OCI-LY7 (cell line): Measurements from ENCODE around the gene UCK2. TPM values are rescaled to one million over a fixed set of nuclear protein-coding genes. Genes with fewer than 3 reads are reported as not detected.

Experiments used
- BruUV-seq: library from RNA; stranded (reverse); fragments of 400-500 nt; replicated peaks from 2 replicates; lab custom pipeline; 2021; lab: Mats Ljungman, UMichigan
- CTCF ChIA-PET: fragments of 300-600 bp; sonication (Branson Sonifier 250); formaldehyde crosslinking; loops from one replicate; lab custom pipeline; 2022; ENCODE audit warnings: antibody characterized with exemption; ENCODE audit not compliant: unreplicated experiment; lab: Charles Lee
- POLR2A ChIA-PET: fragments of 300-600 bp; sonication (Branson Sonifier 250); formaldehyde crosslinking; loops from one replicate; lab custom pipeline; 2022; ENCODE audit warnings: antibody characterized with exemption; lab: Charles Lee
- DNase-seq: peaks from one replicate; pipeline ENCODE4 v3.0.0-alpha.2; 2015; ENCODE audit warnings: low spot score
- H2AFZ ChIP-seq: fragments of 200-600 bp; sonication (generic), shearing (Covaris generic); 2 replicates; pipeline ENCODE4 v1.6.1; 2014; ENCODE audit warnings: mild to moderate bottlenecking, antibody characterized with exemption, low read length, moderate library complexity
- H3K27ac ChIP-seq: fragments of 200-600 bp; sonication (generic); 2 replicates; pipeline ENCODE4 v1.5.1; 2014; ENCODE audit warnings: mixed run types, low read depth, mild to moderate bottlenecking, moderate library complexity, low read length, inconsistent platforms; ENCODE audit not compliant: poor library complexity, severe bottlenecking
- H3K36me3 ChIP-seq: fragments of 200-600 bp; sonication (generic); 2 replicates; pipeline ENCODE4 v1.6.1; 2014; ENCODE audit warnings: mild to moderate bottlenecking, antibody characterized with exemption, low read length, moderate library complexity, mixed read lengths; ENCODE audit not compliant: insufficient read depth
- H3K4me1 ChIP-seq: fragments of 200-600 bp; sonication (generic); 2 replicates; pipeline ENCODE4 v1.5.1; 2014; ENCODE audit warnings: mild to moderate bottlenecking, low read length; ENCODE audit not compliant: insufficient read depth, poor library complexity, severe bottlenecking
- H3K4me2 ChIP-seq: fragments of 200-600 bp; sonication (generic); 2 replicates; pipeline ENCODE4 v1.6.1; 2014; ENCODE audit warnings: mild to moderate bottlenecking, low read length
- H3K4me3 ChIP-seq: fragments of 200-600 bp; sonication (generic); 2 replicates; pipeline ENCODE4 v1.5.1; 2014; ENCODE audit warnings: mild to moderate bottlenecking, low read depth, low read length; ENCODE audit not compliant: poor library complexity, severe bottlenecking
- H3K79me2 ChIP-seq: fragments of 200-600 bp; sonication (generic); 2 replicates; pipeline ENCODE4 v1.6.1; 2016; ENCODE audit warnings: low read depth, mild to moderate bottlenecking, low read length, moderate library complexity, mixed read lengths; ENCODE audit not compliant: insufficient read depth
- H3K9me2 ChIP-seq: fragments of 200-600 bp; sonication (generic); 2 replicates; pipeline ENCODE4 v1.6.1; 2016; ENCODE audit warnings: mild to moderate bottlenecking, low read length, mixed read lengths; ENCODE audit not compliant: insufficient read depth
- H3K9me3 ChIP-seq: fragments of 200-600 bp; sonication (generic); 2 replicates; pipeline ENCODE4 v1.6.1; 2014; ENCODE audit warnings: mild to moderate bottlenecking, mixed run types, low read length, mixed read lengths
- H4K20me1 ChIP-seq: fragments of 200-600 bp; sonication (generic); 2 replicates; pipeline ENCODE4 v1.6.1; 2014; ENCODE audit warnings: mild to moderate bottlenecking, antibody characterized with exemption, low read length, moderate library complexity, mixed read lengths; ENCODE audit not compliant: insufficient read depth
- EZH2phosphoT487 ChIP-seq: fragments of 200-600 bp; sonication (generic); IDR thresholded peaks from 2 replicates; pipeline ENCODE4 v1.6.1; 2018; ENCODE audit warnings: low read depth, borderline replicate concordance, mild to moderate bottlenecking, mixed run types, antibody characterized with exemption, low read length, moderate library complexity, mixed read lengths
- intact Hi-C: fragments of 100-400 bp; cut with micrococcal nuclease; formaldehyde crosslinking; loops from one replicate; pipeline ENCODE4 v1.10.0; 2022; ENCODE audit not compliant: unreplicated experiment
- total RNA-seq, 2 experiments: library from RNA; depleted of rRNA in 1 of 2; stranded (reverse); fragments of >200 nt in 1 of 2; shearing (Covaris generic) in 1 of 2; gene quantifications; 2 replicates each; pipeline ENCODE4 v1.2.3, GENCODE V29; 2014 to 2022
- TF ChIP-seq, protein P1 (sequence below): fragments of 200-600 bp; sonication (generic); conservative IDR thresholded peaks from 2 replicates; pipeline ENCODE4 v1.5.1; 2014; ENCODE audit warnings: mild to moderate bottlenecking, antibody characterized with exemption, low read length, moderate library complexity, mixed read lengths

UCK2 gene
- total RNA-seq, 2 experiments from 2014 or later: 66.0 to 75.8 TPM

DNA sequence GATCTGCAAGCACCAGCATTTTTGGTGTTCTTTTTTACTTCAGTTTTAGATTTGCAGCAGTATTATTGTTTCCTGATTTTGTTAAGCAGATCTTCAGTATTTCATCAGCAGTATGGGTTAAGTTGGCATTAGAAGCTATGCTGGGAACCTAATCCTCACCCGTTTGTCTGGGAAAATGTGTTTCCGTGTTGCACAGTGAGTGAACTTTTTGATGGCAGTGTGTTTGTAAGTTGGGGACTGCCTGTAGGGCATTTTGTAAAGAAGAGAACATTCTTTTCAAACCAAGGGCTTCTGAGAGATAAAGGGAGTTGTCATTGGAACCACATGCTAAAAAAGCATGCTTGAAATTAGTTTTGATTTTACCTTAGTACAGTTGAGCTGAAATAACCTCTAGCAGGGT, 35.9 kb downstream of the UCK2 start:
- no peak overlapping the region for H2AFZ ChIP-seq
- DNase-seq: no peak
- no peaks in the 10 kb centered on the region for H3K9me3 ChIP-seq
- H4K20me1 ChIP-seq: peaks cover 5% of the 10 kb centered on the region
- H3K79me2 ChIP-seq: peaks cover 41% of the 10 kb centered on the region; the same call in 1 of the 2 replicates
- no peaks in the 10 kb centered on the region for H3K9me2 ChIP-seq
- H3K4me2 ChIP-seq: no peak overlapping the region
- no peak overlapping the region for H3K27ac ChIP-seq
- TF ChIP-seq, protein P1, sequence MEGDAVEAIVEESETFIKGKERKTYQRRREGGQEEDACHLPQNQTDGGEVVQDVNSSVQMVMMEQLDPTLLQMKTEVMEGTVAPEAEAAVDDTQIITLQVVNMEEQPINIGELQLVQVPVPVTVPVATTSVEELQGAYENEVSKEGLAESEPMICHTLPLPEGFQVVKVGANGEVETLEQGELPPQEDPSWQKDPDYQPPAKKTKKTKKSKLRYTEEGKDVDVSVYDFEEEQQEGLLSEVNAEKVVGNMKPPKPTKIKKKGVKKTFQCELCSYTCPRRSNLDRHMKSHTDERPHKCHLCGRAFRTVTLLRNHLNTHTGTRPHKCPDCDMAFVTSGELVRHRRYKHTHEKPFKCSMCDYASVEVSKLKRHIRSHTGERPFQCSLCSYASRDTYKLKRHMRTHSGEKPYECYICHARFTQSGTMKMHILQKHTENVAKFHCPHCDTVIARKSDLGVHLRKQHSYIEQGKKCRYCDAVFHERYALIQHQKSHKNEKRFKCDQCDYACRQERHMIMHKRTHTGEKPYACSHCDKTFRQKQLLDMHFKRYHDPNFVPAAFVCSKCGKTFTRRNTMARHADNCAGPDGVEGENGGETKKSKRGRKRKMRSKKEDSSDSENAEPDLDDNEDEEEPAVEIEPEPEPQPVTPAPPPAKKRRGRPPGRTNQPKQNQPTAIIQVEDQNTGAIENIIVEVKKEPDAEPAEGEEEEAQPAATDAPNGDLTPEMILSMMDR: no peak
- no peak for TF ChIP-seq EZH2phosphoT487
- no peak overlapping the region for H3K4me3 ChIP-seq
- ChIA-PET POLR2A (interaction anchor here (0.8 to 1.0 kb wide), 2 partner anchors 10 to 43 kb away, joined by 3 read pairs; no protein-coding TSS in a partner anchor), CTCF (no interaction called here)
- no TSS peak for BruUV-seq
- intact Hi-C loops: no loop called here
- H3K4me1 ChIP-seq: peaks cover 6% of the 10 kb centered on the region
- peaks cover 7% of the 10 kb centered on the region; the same call in 1 of the 2 replicates for H3K36me3 ChIP-seq

DNA sequence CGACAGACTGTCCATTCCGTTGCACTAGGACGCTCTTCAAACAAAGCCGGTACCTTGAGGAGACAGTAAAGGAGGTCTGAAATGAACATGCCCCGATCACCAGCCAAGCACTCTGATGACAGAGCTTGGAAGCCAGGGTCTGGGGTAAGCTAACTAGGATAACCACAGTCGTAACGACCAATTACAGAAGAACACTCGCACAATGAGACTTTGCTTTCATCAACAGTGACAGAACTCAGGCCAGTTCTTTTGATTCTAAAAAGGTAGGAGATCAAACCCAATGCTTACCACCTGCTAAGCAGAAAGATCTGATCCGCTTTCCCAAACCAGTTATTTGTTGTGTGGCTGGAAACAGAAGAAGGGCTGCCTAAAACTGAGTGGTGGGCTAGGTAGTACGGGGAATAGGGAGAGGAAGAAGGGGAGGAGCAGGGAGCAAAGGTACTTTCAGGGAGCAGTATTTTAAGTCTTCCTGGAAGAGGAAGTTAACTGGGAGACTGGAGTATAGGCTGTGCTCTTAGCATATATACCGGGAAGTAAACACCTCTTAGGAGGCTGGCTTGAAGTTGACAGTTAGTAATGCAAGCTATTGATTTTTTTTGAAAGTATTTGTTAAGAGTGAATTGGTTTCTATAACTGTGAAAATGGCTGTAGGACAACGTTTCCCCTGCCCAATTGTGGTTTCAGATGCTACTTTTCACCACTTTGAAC, 38.4 kb downstream of the UCK2 start:
- no peak overlapping the region for H3K4me3 ChIP-seq
- H3K27ac ChIP-seq: no peak overlapping the region
- TF ChIP-seq, protein P1: no peak
- no peak for TF ChIP-seq EZH2phosphoT487
- intact Hi-C loops: no loop called here
- DNase-seq: no peak
- peaks cover 57% of the 10 kb centered on the region; the same call in 1 of the 2 replicates for H3K79me2 ChIP-seq
- BruUV-seq: no TSS peak
- H3K9me3 ChIP-seq: no peaks in the 10 kb centered on the region
- POLR2A ChIA-PET: interaction anchor here (1.3 kb wide), 1 partner anchor 11 kb away, joined by 4 read pairs; no protein-coding TSS in a partner anchor
- CTCF ChIA-PET: no interaction called here
- no peak overlapping the region for H2AFZ ChIP-seq
- H3K4me1 ChIP-seq: peaks cover 10% of the 10 kb centered on the region
- H4K20me1 ChIP-seq: peaks cover 5% of the 10 kb centered on the region
- no peaks in the 10 kb centered on the region for H3K9me2 ChIP-seq
- H3K36me3 ChIP-seq: peaks cover 7% of the 10 kb centered on the region; the same call in 1 of the 2 replicates
- H3K4me2 ChIP-seq: no peak overlapping the region

DNA sequence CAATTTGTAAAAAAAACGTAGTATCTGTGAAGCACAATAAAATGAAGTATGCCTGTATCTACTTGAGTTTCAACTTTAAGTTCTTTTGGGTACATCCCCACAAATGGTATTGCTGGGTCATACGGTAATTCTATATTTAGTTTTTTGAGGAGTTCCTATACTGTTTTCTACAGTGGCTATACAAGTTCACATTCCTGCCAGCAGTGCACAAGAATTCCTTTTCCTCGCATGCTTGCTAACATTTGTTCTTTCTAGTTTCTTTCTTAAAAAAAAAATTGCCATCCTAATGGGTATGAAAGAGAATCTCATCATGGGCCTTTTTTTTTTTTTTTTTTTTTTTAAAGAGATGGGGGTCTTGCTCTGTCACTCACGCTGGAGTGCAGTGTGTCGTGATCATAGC, 41.9 kb downstream of the UCK2 start:
- H3K79me2 ChIP-seq: peaks cover 63% of the 10 kb centered on the region; the same call in 1 of the 2 replicates
- H4K20me1 ChIP-seq: peaks cover 11% of the 10 kb centered on the region; the same call in 1 of the 2 replicates
- no peak overlapping the region for H3K4me2 ChIP-seq
- TF ChIP-seq EZH2phosphoT487: no peak
- TF ChIP-seq, protein P1: no peak
- CTCF ChIA-PET: no interaction called here
- H3K9me2 ChIP-seq: no peaks in the 10 kb centered on the region
- POLR2A ChIA-PET: interaction anchor here (0.6 to 1.4 kb wide), 3 partner anchors 14 to 150 kb away, joined by 3 to 6 read pairs (median 4); no protein-coding TSS in a partner anchor
- DNase-seq: no peak
- no peak overlapping the region for H3K4me3 ChIP-seq
- no TSS peak for BruUV-seq
- H3K9me3 ChIP-seq: no peaks in the 10 kb centered on the region
- intact Hi-C loops: no loop called here
- H3K27ac ChIP-seq: no peak overlapping the region
- peaks cover 18% of the 10 kb centered on the region for H3K4me1 ChIP-seq
- no peak overlapping the region for H2AFZ ChIP-seq
- peaks cover 7% of the 10 kb centered on the region; the same call in 1 of the 2 replicates for H3K36me3 ChIP-seq
